Measurements from ENCODE around the gene PCAT7.
"Not testable (repeated sequence)": the region's sequence is repeated elsewhere in the genome, so short reads cannot be mapped to it uniquely, and the experiment has no call there.

The PCAT7 gene

GRCh38 chr9:94563548-94563947, 8.7 kb downstream of the PCAT7 start:
- no peak for DNase-seq (ENCODE audit: low spot score)

- not testable (repeated sequence) for DNase-seq (ENCODE audit: low spot score)
These were observed 9.4 kb downstream of the PCAT7 start for GRCh38 chr9:94564279-94564678.

GRCh38 chr9:94566550-94566949, 11.7 kb downstream of the PCAT7 start:
- DNase-seq (ENCODE audit: low spot score), result no peak

- no peak for DNase-seq (ENCODE audit: low spot score)
These were observed 12.4 kb downstream of the PCAT7 start for GRCh38 chr9:94567271-94567670.

GRCh38 chr9:94568250-94568889, 13.5 kb downstream of the PCAT7 start:
- no peak for DNase-seq (ENCODE audit: low spot score)

- DNase-seq (ENCODE audit: low spot score), result no peak
These were observed 14.3 kb downstream of the PCAT7 start for GRCh38 chr9:94568972-94569712.

- DNase-seq (ENCODE audit: low spot score), result no peak
These were observed 21.2 kb downstream of the PCAT7 start for GRCh38 chr9:94576131-94576530.

- no peak for DNase-seq (ENCODE audit: low spot score)
These were observed 22.2 kb downstream of the PCAT7 start for GRCh38 chr9:94577036-94577435.

GRCh38 chr9:94577571-94577970, 22.7 kb downstream of the PCAT7 start:
- DNase-seq (ENCODE audit: low spot score), result no peak

- no peak for DNase-seq (ENCODE audit: low spot score)
These were observed 26.8 kb downstream of the PCAT7 start for GRCh38 chr9:94581728-94582127.

- DNase-seq (ENCODE audit: low spot score), result no peak
These were observed 29.7 kb downstream of the PCAT7 start for GRCh38 chr9:94584555-94584954.

- no peak for DNase-seq (ENCODE audit: low spot score)
These were observed 31.4 kb downstream of the PCAT7 start for GRCh38 chr9:94586316-94586715.

GRCh38 chr9:94586814-94587213, 31.9 kb downstream of the PCAT7 start:
- no peak for DNase-seq (ENCODE audit: low spot score)

GRCh38 chr9:94588681-94589080, 33.8 kb downstream of the PCAT7 start:
- no peak for DNase-seq (ENCODE audit: low spot score)

- DNase-seq (ENCODE audit: low spot score), result not testable (repeated sequence)
These were observed 36.2 kb downstream of the PCAT7 start for GRCh38 chr9:94591046-94591545.

- DNase-seq (ENCODE audit: low spot score), result no peak
These were observed 37.0 kb downstream of the PCAT7 start for GRCh38 chr9:94591876-94592275.

- not testable (repeated sequence) for DNase-seq (ENCODE audit: low spot score)
These were observed 37.8 kb downstream of the PCAT7 start for GRCh38 chr9:94592683-94593082.

GRCh38 chr9:94593459-94594345, 38.8 kb downstream of the PCAT7 start, which contains the start of gene FBP2:
TSS of gene FBP2 (minus strand) at chr9:94593824. CDS start at chr9:94593726, 98 bp downstream.
- DNase-seq (ENCODE audit: low spot score), result no peak

- no peak for DNase-seq (ENCODE audit: low spot score)
These were observed 44.2 kb downstream of the PCAT7 start for GRCh38 chr9:94599102-94599501.

- no peak for DNase-seq (ENCODE audit: low spot score)
These were observed 45.4 kb downstream of the PCAT7 start for GRCh38 chr9:94600258-94600657.

- no peak for DNase-seq (ENCODE audit: low spot score)
These were observed 45.8 kb downstream of the PCAT7 start for GRCh38 chr9:94600715-94601114.

GRCh38 chr9:94602666-94603065, 47.8 kb downstream of the PCAT7 start:
- DNase-seq (ENCODE audit: low spot score), result no peak
